COLO668 (cell line): ENCODE measurements around the gene C1orf198.

Experiments
- DNase-seq: peaks from one replicate; lab custom pipeline; 2025; ENCODE audit not compliant: unreplicated experiment; lab: John Stamatoyannopoulos, UW

C1orf198 gene

GRCh38 chr1:230788561-230789275 is 79.6 kb downstream of the C1orf198 start:
- no peak for DNase-seq

GRCh38 chr1:230787471-230787870 is 80.8 kb downstream of the C1orf198 start:
- DNase-seq = no peak
